Kidney epithelial cell (primary cell): ENCODE results near the gene ZSCAN25. TPM values are rescaled to one million over a fixed set of nuclear protein-coding genes. Genes with fewer than 3 reads are reported as not detected.
"Not testable (repeated sequence)": the region's sequence is repeated elsewhere in the genome, so short reads cannot be mapped to it uniquely, and the experiment has no call there.

Source experiments
- DNase-seq: peaks from one replicate; pipeline ENCODE4 v3.0.0-alpha.2; 2010; ENCODE audit warnings: low read depth
- H3K27me3 ChIP-seq: 2 replicates; pipeline ENCODE4 v1.6.0; 2011; ENCODE audit warnings: low read length; ENCODE audit not compliant: control insufficient read depth, insufficient read depth
- H3K36me3 ChIP-seq: 2 replicates; pipeline ENCODE4 v1.5.1; 2011; ENCODE audit warnings: low read length; ENCODE audit not compliant: control insufficient read depth, insufficient read depth
- H3K4me3 ChIP-seq: 2 replicates; pipeline ENCODE4 v1.5.1; 2011; ENCODE audit warnings: low read depth, mild to moderate bottlenecking, control low read depth, low read length
- total RNA-seq: library from RNA; depleted of rRNA; stranded (reverse); fragments of >200 nt; gene quantifications from 2 replicates; pipeline ENCODE4 v1.2.3, GENCODE V29; 2015
- TF ChIP-seq, protein P1 (sequence below): IDR thresholded peaks from 2 replicates; pipeline ENCODE4 v1.5.1; 2011; ENCODE audit warnings: mild to moderate bottlenecking, moderate library complexity, low read length, control low read depth, inconsistent platforms; ENCODE audit not compliant: insufficient read depth, poor library complexity, severe bottlenecking

ZSCAN25 gene
- total RNA-seq, 1 donor from 2014 or later = 12.9 TPM

DNA sequence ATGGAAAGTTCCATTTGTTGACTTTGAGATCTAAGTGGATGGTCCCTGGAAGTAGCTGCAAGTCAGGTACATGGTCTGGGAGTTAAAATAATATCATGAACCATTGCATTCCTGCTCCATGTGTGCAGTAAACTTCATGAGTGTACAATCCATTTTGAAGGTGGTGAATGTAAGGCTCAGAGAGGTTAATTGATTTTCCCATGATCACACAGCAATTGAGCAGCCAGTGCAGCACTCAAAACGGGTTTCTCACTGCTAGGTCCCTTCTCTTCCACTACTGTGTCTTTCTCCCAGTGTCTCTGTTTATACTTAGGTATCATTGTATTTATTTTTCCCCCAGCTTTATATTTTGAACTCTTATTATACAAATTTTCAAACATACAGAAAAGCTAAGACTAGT lies 9.9 kb downstream of the ZSCAN25 start:
- TF ChIP-seq, protein P1, sequence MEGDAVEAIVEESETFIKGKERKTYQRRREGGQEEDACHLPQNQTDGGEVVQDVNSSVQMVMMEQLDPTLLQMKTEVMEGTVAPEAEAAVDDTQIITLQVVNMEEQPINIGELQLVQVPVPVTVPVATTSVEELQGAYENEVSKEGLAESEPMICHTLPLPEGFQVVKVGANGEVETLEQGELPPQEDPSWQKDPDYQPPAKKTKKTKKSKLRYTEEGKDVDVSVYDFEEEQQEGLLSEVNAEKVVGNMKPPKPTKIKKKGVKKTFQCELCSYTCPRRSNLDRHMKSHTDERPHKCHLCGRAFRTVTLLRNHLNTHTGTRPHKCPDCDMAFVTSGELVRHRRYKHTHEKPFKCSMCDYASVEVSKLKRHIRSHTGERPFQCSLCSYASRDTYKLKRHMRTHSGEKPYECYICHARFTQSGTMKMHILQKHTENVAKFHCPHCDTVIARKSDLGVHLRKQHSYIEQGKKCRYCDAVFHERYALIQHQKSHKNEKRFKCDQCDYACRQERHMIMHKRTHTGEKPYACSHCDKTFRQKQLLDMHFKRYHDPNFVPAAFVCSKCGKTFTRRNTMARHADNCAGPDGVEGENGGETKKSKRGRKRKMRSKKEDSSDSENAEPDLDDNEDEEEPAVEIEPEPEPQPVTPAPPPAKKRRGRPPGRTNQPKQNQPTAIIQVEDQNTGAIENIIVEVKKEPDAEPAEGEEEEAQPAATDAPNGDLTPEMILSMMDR = no peak
- H3K27me3 ChIP-seq = no peaks in the 10 kb centered on the region
- no peak overlapping the region for H3K4me3 ChIP-seq
- peaks cover 11% of the 10 kb centered on the region for H3K36me3 ChIP-seq
- no peak for DNase-seq

DNA sequence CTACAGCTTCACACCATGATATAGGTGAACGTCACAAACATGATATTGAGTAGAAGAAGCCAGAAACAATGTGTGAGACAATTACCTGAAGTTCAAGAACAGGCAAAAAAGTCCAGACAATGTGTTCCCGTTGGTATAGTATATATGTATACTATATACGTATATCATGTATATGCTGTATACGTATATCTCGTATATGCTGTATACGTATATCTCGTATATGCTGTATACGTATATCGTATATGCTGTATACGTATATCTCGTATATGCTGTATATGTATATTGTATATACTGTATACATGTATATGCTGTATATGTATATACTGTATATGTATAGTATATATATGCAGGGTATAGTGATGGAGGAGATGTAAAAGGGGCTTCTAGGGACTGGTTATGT lies 10.8 kb downstream of the ZSCAN25 start:
- Histone ChIP-seq H3K36me3 (peaks cover 10% of the 10 kb centered on the region), H3K27me3 (no peaks in the 10 kb centered on the region), H3K4me3 (no peak overlapping the region)
- no peak for DNase-seq
- TF ChIP-seq, protein P1 = no peak

DNA sequence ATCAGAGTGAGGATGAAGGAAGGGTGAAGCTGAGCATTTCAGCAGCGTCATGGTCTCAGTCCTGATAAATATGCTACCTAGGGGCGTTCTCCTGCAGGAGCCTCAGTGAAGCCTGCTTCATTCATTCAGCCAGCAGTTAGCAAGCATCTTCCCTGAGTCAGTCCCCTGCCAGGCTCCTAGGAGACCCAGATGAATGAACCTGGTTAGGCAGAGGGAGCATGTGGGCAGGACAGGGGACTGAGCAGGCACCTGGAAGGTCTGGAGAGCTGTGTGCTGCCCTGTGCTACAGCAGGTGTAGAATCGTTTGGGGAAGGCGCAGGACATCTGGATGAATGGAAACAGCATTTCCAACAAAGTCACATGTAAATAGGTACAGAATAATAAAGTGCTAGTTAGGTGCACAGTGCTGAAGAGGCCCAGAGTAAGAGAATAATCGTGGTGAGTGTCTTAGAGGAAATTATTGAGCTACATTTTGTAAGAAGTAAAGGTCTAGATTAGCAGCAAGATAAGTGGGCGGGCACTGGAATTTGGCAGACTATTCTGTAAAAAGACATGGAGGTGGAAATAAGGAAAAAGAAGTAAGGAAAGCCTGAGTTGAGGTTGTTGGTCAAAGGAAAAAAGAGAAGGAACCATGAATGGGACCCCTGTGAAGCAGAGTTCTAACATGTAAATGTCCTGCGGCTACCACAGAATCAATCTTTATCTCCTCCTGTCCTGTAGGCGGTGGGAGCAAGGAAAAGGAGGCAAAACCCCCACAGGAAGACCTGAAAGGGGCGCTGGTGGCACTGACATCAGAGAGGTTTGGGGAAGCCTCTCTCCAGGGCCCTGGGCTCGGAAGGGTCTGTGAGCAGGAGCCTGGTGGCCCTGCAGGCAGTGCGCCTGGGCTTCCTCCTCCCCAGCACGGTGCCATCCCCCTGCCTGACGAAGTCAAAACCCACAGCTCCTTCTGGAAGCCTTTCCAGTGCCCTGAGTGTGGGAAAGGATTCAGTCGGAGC lies 12.0 kb downstream of the ZSCAN25 start:
- TF ChIP-seq, protein P1 = no peak
- Histone ChIP-seq H3K4me3 (no peak overlapping the region), H3K27me3 (no peaks in the 10 kb centered on the region), H3K36me3 (peaks cover 9% of the 10 kb centered on the region)
- DNase-seq = no peak

DNA sequence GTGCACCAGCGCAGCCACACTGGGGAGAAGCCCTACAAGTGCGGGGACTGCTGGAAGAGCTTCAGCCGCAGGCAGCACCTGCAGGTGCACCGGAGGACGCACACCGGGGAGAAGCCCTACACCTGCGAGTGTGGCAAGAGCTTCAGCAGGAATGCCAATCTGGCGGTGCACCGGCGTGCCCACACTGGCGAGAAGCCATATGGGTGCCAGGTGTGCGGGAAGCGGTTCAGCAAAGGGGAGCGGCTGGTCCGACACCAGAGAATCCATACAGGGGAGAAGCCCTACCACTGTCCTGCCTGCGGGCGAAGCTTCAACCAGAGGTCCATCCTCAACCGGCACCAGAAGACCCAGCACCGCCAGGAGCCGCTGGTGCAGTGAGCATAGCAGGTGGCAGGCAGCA lies 12.9 kb downstream of the ZSCAN25 start:
- Histone ChIP-seq H3K27me3 (no peaks in the 10 kb centered on the region), H3K4me3 (no peak overlapping the region), H3K36me3 (peaks cover 5% of the 10 kb centered on the region)
- no peak for DNase-seq
- TF ChIP-seq, protein P1 = no peak

DNA sequence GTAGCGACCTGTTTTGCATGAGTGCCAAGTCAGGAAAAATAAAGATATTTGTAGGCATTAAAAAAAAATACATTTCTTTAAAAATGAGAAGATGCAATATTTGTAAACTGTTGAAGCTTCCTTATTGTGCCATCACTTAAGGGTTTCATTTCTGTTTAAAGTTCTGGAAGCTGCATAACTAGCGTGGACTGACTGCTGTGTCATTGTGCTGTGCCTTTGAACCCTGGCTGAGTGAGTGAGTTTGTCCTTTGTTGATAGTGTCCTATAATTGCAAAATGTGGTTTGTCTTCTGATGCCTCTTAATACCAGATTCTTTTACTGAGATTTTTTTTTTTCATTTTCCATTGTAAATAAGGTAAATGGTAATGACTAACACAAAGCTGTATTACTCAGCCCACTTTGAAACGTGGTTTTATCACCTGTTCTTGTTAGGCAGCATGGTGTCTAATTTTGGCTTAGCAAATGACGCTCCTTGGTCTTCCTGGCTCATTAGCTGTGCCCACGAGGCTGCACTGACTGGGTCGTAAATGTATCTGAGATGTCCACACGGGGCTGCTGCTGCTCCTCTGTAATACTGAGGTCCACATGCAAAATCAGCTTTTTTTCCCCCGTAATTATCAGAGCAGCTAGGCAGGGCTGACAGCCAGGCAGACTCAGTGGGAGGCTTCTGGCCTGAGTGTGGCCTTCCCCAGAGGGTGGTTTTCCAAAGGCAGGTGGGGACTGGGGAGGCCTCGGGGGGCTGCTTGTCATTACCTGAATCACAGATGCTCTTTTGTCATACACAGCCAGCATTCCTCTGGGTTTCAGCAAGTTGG lies 14.8 kb downstream of the ZSCAN25 start:
- TF ChIP-seq, protein P1 = peak; percentile 65
- H3K36me3 ChIP-seq = peaks cover 3% of the 10 kb centered on the region
- H3K27me3 ChIP-seq = no peaks in the 10 kb centered on the region
- DNase-seq = peak; percentile 21
- no peak overlapping the region for H3K4me3 ChIP-seq

DNA sequence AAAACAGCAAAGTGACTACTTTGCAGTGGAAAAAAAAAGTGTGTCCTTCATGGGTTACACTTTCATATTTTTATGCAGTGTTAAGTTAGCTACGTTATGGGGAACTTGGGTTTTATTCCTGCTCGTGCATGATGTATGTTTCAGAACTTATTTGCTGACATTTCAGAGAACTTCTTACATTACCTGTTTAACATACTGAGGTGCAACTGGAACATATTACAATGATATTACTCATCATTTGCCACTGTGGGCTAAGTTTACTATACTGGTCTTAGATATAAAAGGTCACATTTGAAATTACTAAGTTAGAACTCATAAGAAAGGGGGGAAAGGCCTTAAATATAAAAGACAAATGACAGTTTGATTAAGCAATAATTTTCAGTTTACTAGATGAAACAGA lies 20.7 kb downstream of the ZSCAN25 start:
- not testable (repeated sequence) for DNase-seq

More for the DNA sequence above, 20.7 kb downstream of the ZSCAN25 start:
- not testable (repeated sequence) for H3K27me3 ChIP-seq, H3K4me3 ChIP-seq, H3K36me3 ChIP-seq
